Measurements from ENCODE around the gene CCNY.

GRCh38 chr10:35605191-35605590 lies 268.9 kb downstream of the CCNY start, which contains the start of gene GJD4:
- TF ChIP-seq CTCF (IDR thresholded peaks at IDR 0.05) (no peak), POLR2A (IDR thresholded peaks at IDR 0.05) (no peak)
